ENCODE results near the gene CLCN2. TPM values are rescaled to one million over a fixed set of nuclear protein-coding genes. Genes with fewer than 3 reads are reported as not detected.

Gene CLCN2
- total and polyA plus RNA-seq, 10 donors, result 1.6 to 6.4 (median 3.7) TPM

GRCh38 chr3:184380185-184380626, 18.8 kb upstream of the CLCN2 start:
- peak overlapping the region; percentile 27 to 73 (median 42) for H3K4me3 ChIP-seq
- peak; percentile 79 for DNase-seq
- H3K27ac ChIP-seq, result peak overlapping the region in 4 of 8 donors; percentile 41 to 79 (median 75)
- WGBS, 5 donors, result 0 to 3% (median 1%) methylated on average over 5 to 60 of the region's 62 CpGs
- H3K4me1 ChIP-seq, result peaks cover 7 to 48% (median 18%) of the 10 kb centered on the region in 6 donors
- intact Hi-C loops (cut with DNase I; ENCODE audit: low total_unique reads), result no loop called here
- TF ChIP-seq POLR2AphosphoS5 (IDR thresholded peaks at IDR 0.05) (peak in 1 of 3 donors; percentile 4), POLR2A (IDR thresholded peaks at IDR 0.05) (no peak), CTCF (IDR thresholded peaks at IDR 0.05 in 8 of 11, conservative IDR thresholded peaks at IDR 0.05 in 3 of 11) (no peak)
- H3K36me3 ChIP-seq, result peaks cover 0 to 7% (median 0%) of the 10 kb centered on the region in 6 donors
- H3K27me3 ChIP-seq (replicated peaks in 1 of 7), result peaks cover 0 to 83% (median 36%) of the 10 kb centered on the region in 7 donors
- H3K9me3 ChIP-seq, result no peaks in the 10 kb centered on the region

GRCh38 chr3:184379358-184380184, 18.2 kb upstream of the CLCN2 start, which contains the start of gene CHRD:
CHRD (plus strand) TSS chr3:184380054; CDS start chr3:184380319, 265 bp downstream.
- TF ChIP-seq POLR2A (IDR thresholded peaks at IDR 0.05) (no peak), POLR2AphosphoS5 (IDR thresholded peaks at IDR 0.05) (no peak), CTCF (IDR thresholded peaks at IDR 0.05 in 8 of 11, conservative IDR thresholded peaks at IDR 0.05 in 3 of 11) (no peak)
- H3K27me3 ChIP-seq (replicated peaks in 1 of 7), result peaks cover 0 to 80% (median 36%) of the 10 kb centered on the region in 7 donors
- H3K27ac ChIP-seq, result peak within 1 kb of the TSS; percentile 19 to 79 (median 59)
- no peak for DNase-seq
- no peaks in the 10 kb centered on the region for H3K9me3 ChIP-seq
- peaks cover 7 to 48% (median 18%) of the 10 kb centered on the region in 6 donors for H3K4me1 ChIP-seq
- 21 to 65% (median 53%) methylated on average over 18 to 64 of the region's 71 CpGs for WGBS, 5 donors
- peaks cover 0 to under 1% (median 0%) of the 10 kb centered on the region in 6 donors for H3K36me3 ChIP-seq
- H3K4me3 ChIP-seq, result peak within 1 kb of the TSS; percentile 27 to 73 (median 42)
- intact Hi-C loops (cut with DNase I; ENCODE audit: low total_unique reads), result no loop called here

- whole genome bisulfite sequencing, 5 donors, result 80 to 88% (median 83%) methylated on average over 10 of the region's 10 CpGs
- peaks cover 7 to 48% (median 18%) of the 10 kb centered on the region in 6 donors for H3K4me1 ChIP-seq
- H3K4me3 ChIP-seq, result peak overlapping the region in 1 of 8 donors; percentile 73
- peaks cover 0 to 76% (median 36%) of the 10 kb centered on the region in 7 donors for H3K27me3 ChIP-seq (replicated peaks in 1 of 7)
- no peak for DNase-seq
- H3K36me3 ChIP-seq, result no peaks in the 10 kb centered on the region
- intact Hi-C loops (cut with DNase I; ENCODE audit: low total_unique reads), result no loop called here
- H3K27ac ChIP-seq, result peak overlapping the region; percentile 19 to 79 (median 59)
- H3K9me3 ChIP-seq, result no peaks in the 10 kb centered on the region
- no peak for TF ChIP-seq POLR2A (IDR thresholded peaks at IDR 0.05)
- TF ChIP-seq CTCF (IDR thresholded peaks at IDR 0.05 in 8 of 11, conservative IDR thresholded peaks at IDR 0.05 in 3 of 11), result no peak
- TF ChIP-seq POLR2AphosphoS5 (IDR thresholded peaks at IDR 0.05), result no peak
Observed at GRCh38 chr3:184378651-184379357, 17.4 kb upstream of the CLCN2 start.

Data from spleen (tissue), 11 donors.